Measurements from ENCODE around the gene CFI.

Gene CFI

GRCh38 chr4:109728385-109728784, 73.4 kb downstream of the CFI start:
- Histone ChIP-seq H3K4me3 (ENCODE audit: low read length) (peak overlapping the region; percentile 99), H3K36me3 (ENCODE audit: control insufficient read depth, low read depth, low read length) (no peaks in the 10 kb centered on the region), H3K4me1 (ENCODE audit: control insufficient read depth, low read depth, low read length) (peaks cover 14% of the 10 kb centered on the region), H3K9ac (ENCODE audit: low read length) (peak overlapping the region; percentile 83), H3K9me3 (ENCODE audit: control insufficient read depth, low read depth, low read length) (no peaks in the 10 kb centered on the region), H3K27ac (ENCODE audit: low read length) (no peak overlapping the region), H3K27me3 (ENCODE audit: control insufficient read depth, insufficient read depth, low read length) (peaks cover 9% of the 10 kb centered on the region)

DNA sequence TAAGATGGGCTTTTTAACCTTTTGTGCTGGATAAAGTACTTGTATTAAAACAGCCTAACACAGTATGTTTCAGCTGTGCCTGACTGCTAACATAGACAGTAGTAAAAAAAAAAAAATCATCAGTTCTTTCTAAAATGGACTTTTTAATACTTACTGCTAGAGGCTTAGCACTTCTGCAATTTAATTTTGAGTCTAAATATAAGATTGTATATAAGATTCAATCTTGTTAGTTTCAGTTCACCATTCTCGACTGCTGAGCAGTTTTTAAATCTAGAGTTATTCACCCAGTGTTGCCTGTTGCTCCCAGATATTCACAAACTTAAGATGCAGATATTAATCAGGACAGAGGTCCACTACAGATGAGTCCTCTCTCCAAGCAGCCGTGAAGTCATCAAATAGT, 78.7 kb downstream of the CFI start:
- H3K4me1 ChIP-seq (ENCODE audit: control insufficient read depth, low read depth, low read length): peaks cover 4% of the 10 kb centered on the region
- no peak overlapping the region for H3K27ac ChIP-seq (ENCODE audit: low read length)
- H3K4me3 ChIP-seq (ENCODE audit: low read length): no peak overlapping the region
- no peak overlapping the region for H3K9ac ChIP-seq (ENCODE audit: low read length)
- no peaks in the 10 kb centered on the region for H3K27me3 ChIP-seq (ENCODE audit: control insufficient read depth, insufficient read depth, low read length)
- H3K9me3 ChIP-seq (ENCODE audit: control insufficient read depth, low read depth, low read length): no peaks in the 10 kb centered on the region
- no peaks in the 10 kb centered on the region for H3K36me3 ChIP-seq (ENCODE audit: control insufficient read depth, low read depth, low read length)

- peaks cover 4% of the 10 kb centered on the region for H3K36me3 ChIP-seq (ENCODE audit: control insufficient read depth, low read depth, low read length)
- H3K27ac ChIP-seq (ENCODE audit: low read length): no peak overlapping the region
- H3K9me3 ChIP-seq (ENCODE audit: control insufficient read depth, low read depth, low read length): no peaks in the 10 kb centered on the region
- H3K4me3 ChIP-seq (ENCODE audit: low read length): no peak overlapping the region
- H3K9ac ChIP-seq (ENCODE audit: low read length): no peak overlapping the region
- H3K4me1 ChIP-seq (ENCODE audit: control insufficient read depth, low read depth, low read length): no peaks in the 10 kb centered on the region
- no peaks in the 10 kb centered on the region for H3K27me3 ChIP-seq (ENCODE audit: control insufficient read depth, insufficient read depth, low read length)
Observed at GRCh38 chr4:109722357-109722756, 79.4 kb downstream of the CFI start.

GRCh38 chr4:109721033-109721432, 80.8 kb downstream of the CFI start:
- Histone ChIP-seq H3K4me3 (ENCODE audit: low read length) (no peak overlapping the region), H3K27me3 (ENCODE audit: control insufficient read depth, insufficient read depth, low read length) (no peaks in the 10 kb centered on the region), H3K36me3 (ENCODE audit: control insufficient read depth, low read depth, low read length) (peaks cover 15% of the 10 kb centered on the region), H3K9me3 (ENCODE audit: control insufficient read depth, low read depth, low read length) (no peaks in the 10 kb centered on the region), H3K27ac (ENCODE audit: low read length) (no peak overlapping the region), H3K9ac (ENCODE audit: low read length) (no peak overlapping the region), H3K4me1 (ENCODE audit: control insufficient read depth, low read depth, low read length) (no peaks in the 10 kb centered on the region)

DNA sequence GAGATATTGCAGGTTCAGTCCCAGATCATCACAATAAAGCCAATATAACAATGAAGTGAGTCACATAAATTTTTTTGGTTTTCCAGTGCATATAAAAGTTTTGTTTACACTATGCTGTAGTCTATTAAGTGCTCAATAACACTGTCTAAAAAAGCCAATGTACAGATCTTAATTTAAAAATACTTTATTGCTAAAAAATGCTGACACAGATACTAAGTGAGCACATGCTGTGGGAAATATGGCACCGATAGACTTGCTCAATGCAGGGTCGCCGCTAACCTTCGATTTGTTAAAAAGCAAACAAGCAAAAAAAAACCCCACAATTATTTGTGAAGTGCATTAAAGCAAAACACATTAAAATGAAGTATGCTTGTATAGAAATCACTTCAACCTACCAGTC, 82.2 kb downstream of the CFI start:
- H3K27me3 ChIP-seq (ENCODE audit: control insufficient read depth, insufficient read depth, low read length): no peaks in the 10 kb centered on the region
- H3K9ac ChIP-seq (ENCODE audit: low read length): no peak overlapping the region
- no peak overlapping the region for H3K27ac ChIP-seq (ENCODE audit: low read length)
- peaks cover 15% of the 10 kb centered on the region for H3K36me3 ChIP-seq (ENCODE audit: control insufficient read depth, low read depth, low read length)
- H3K9me3 ChIP-seq (ENCODE audit: control insufficient read depth, low read depth, low read length): no peaks in the 10 kb centered on the region
- H3K4me3 ChIP-seq (ENCODE audit: low read length): no peak overlapping the region
- no peaks in the 10 kb centered on the region for H3K4me1 ChIP-seq (ENCODE audit: control insufficient read depth, low read depth, low read length)

DNA sequence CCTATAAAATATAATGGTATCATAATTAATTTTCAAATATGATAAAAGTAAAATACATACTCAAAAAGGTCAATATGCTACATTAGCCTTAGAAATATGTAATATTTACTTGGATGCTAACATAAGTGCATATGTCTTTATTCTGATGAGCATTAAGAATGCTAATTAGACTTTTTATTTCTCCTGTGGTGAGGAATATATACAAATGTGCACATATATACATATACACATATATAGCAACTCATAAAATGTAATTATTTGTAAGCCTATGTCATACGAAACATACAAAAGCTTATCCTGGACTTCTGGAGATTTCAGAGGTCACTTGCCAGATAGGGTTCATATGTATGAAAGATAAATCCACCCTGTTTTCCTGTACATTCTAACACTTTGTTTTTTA, 83.0 kb downstream of the CFI start:
- H3K4me1 ChIP-seq (ENCODE audit: control insufficient read depth, low read depth, low read length): no peaks in the 10 kb centered on the region
- H3K9me3 ChIP-seq (ENCODE audit: control insufficient read depth, low read depth, low read length): no peaks in the 10 kb centered on the region
- no peak overlapping the region for H3K27ac ChIP-seq (ENCODE audit: low read length)

DNA sequence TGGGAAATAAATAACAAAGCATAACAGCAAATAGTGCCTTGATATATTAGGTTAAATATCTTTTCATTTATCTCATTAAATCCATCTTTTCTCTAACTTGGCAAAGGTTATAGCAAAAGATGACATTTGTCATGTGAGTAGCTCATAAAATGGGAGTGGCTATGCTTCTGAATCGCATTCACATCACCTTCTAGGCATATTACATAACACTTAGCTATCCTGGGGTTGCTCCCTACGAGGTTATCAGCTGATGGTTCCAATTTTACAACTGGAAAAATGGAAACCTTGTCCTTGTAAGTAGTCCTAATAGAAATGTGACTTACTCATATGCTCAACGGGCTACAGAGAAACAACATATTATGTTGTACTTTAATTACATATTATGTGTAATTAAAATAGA, 88.3 kb downstream of the CFI start:
- no peak overlapping the region for H3K4me3 ChIP-seq (ENCODE audit: low read length)
- no peak overlapping the region for H3K27ac ChIP-seq (ENCODE audit: low read length)
- H3K27me3 ChIP-seq (ENCODE audit: control insufficient read depth, insufficient read depth, low read length): no peaks in the 10 kb centered on the region
- H3K4me1 ChIP-seq (ENCODE audit: control insufficient read depth, low read depth, low read length): no peaks in the 10 kb centered on the region
- no peaks in the 10 kb centered on the region for H3K9me3 ChIP-seq (ENCODE audit: control insufficient read depth, low read depth, low read length)
- no peak overlapping the region for H3K9ac ChIP-seq (ENCODE audit: low read length)
- H3K36me3 ChIP-seq (ENCODE audit: control insufficient read depth, low read depth, low read length): peaks cover 44% of the 10 kb centered on the region

More for the DNA sequence above, 83.0 kb downstream of the CFI start:
- Histone ChIP-seq H3K36me3 (ENCODE audit: control insufficient read depth, low read depth, low read length) (peaks cover 21% of the 10 kb centered on the region), H3K9ac (ENCODE audit: low read length) (no peak overlapping the region), H3K4me3 (ENCODE audit: low read length) (no peak overlapping the region), H3K27me3 (ENCODE audit: control insufficient read depth, insufficient read depth, low read length) (no peaks in the 10 kb centered on the region)

- Histone ChIP-seq H3K27me3 (ENCODE audit: control insufficient read depth, insufficient read depth, low read length) (no peaks in the 10 kb centered on the region), H3K9ac (ENCODE audit: low read length) (no peak overlapping the region), H3K36me3 (ENCODE audit: control insufficient read depth, low read depth, low read length) (peaks cover 34% of the 10 kb centered on the region), H3K9me3 (ENCODE audit: control insufficient read depth, low read depth, low read length) (no peaks in the 10 kb centered on the region), H3K4me1 (ENCODE audit: control insufficient read depth, low read depth, low read length) (no peaks in the 10 kb centered on the region), H3K4me3 (ENCODE audit: low read length) (no peak overlapping the region), H3K27ac (ENCODE audit: low read length) (no peak overlapping the region)
Observed at GRCh38 chr4:109708990-109709389, 92.8 kb downstream of the CFI start.

GRCh38 chr4:109708435-109708834, 93.4 kb downstream of the CFI start:
- Histone ChIP-seq H3K36me3 (ENCODE audit: control insufficient read depth, low read depth, low read length) (peaks cover 29% of the 10 kb centered on the region), H3K27ac (ENCODE audit: low read length) (no peak overlapping the region), H3K4me1 (ENCODE audit: control insufficient read depth, low read depth, low read length) (no peaks in the 10 kb centered on the region), H3K9ac (ENCODE audit: low read length) (no peak overlapping the region), H3K9me3 (ENCODE audit: control insufficient read depth, low read depth, low read length) (no peaks in the 10 kb centered on the region), H3K27me3 (ENCODE audit: control insufficient read depth, insufficient read depth, low read length) (no peaks in the 10 kb centered on the region), H3K4me3 (ENCODE audit: low read length) (no peak overlapping the region)

DNA sequence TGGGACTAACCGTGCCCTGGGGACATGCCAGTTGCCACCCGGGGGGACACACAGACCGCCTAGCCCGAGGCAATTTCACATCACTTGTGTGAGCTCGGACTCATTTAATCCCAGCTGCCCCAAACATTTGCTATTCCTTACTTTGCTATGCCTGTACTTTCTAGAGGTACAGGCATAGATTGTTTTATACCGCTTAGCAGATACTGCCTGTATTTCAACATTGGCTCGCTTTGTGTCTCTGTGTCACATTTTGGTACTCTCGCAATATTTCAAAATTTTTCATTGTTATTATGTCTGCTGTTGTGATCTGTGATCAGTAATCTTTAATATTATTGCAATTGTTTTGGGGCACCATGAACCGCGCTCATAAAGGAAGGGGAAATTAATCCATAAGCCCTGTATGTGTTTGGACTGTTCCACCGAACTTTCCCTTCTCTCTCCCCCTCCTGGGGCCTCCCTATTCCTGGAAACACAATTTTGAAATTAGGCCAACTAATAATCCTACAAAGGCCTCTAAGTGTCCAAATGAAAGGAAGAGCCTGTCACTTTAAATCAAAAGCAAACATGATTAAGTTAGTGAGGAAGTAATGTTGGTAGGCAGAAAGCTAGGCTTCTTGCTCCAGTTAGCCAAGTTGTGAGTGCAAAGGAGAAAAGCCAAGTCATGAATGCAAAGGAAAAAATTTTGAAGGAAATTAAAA, 98.0 kb downstream of the CFI start:
- no peaks in the 10 kb centered on the region for H3K9me3 ChIP-seq (ENCODE audit: control insufficient read depth, low read depth, low read length)
- H3K27ac ChIP-seq (ENCODE audit: low read length): no peak overlapping the region
- peaks cover 9% of the 10 kb centered on the region for H3K4me1 ChIP-seq (ENCODE audit: control insufficient read depth, low read depth, low read length)
- peaks cover 11% of the 10 kb centered on the region for H3K36me3 ChIP-seq (ENCODE audit: control insufficient read depth, low read depth, low read length)
- H3K4me3 ChIP-seq (ENCODE audit: low read length): peak overlapping the region; percentile 85
- H3K27me3 ChIP-seq (ENCODE audit: control insufficient read depth, insufficient read depth, low read length): no peaks in the 10 kb centered on the region
- H3K9ac ChIP-seq (ENCODE audit: low read length): peak overlapping the region; percentile 92

- H3K4me3 ChIP-seq (ENCODE audit: low read length): peak within 1 kb of the TSS; percentile 85
- H3K9ac ChIP-seq (ENCODE audit: low read length): peak within 1 kb of the TSS; percentile 92
- H3K4me1 ChIP-seq (ENCODE audit: control insufficient read depth, low read depth, low read length): peaks cover 9% of the 10 kb centered on the region
- no peaks in the 10 kb centered on the region for H3K27me3 ChIP-seq (ENCODE audit: control insufficient read depth, insufficient read depth, low read length)
- H3K36me3 ChIP-seq (ENCODE audit: control insufficient read depth, low read depth, low read length): peaks cover 5% of the 10 kb centered on the region
- no peaks in the 10 kb centered on the region for H3K9me3 ChIP-seq (ENCODE audit: control insufficient read depth, low read depth, low read length)
- peak within 1 kb of the TSS; percentile 75 for H3K27ac ChIP-seq (ENCODE audit: low read length)
Observed at GRCh38 chr4:109702950-109703663, 98.7 kb downstream of the CFI start, which contains the start of gene CASP6. CASP6 (minus strand) TSS chr4:109703445; CDS start chr4:109703395, 50 bp downstream.
